PC-9 (cell line): ENCODE measurements around the gene ZNF844.

ENCODE experiments used
- CTCF ChIP-seq: fragments of 200-600 bp; sonication (generic); conservative IDR thresholded peaks from 2 replicates; pipeline ENCODE4 v1.6.1; 2017; ENCODE audit warnings: mixed run types, antibody characterized with exemption, mild to moderate bottlenecking, moderate library complexity
- EZH2 ChIP-seq: fragments of 200-600 bp; sonication (generic); IDR thresholded peaks from 2 replicates; pipeline ENCODE4 v1.8.0; 2017; ENCODE audit warnings: antibody characterized with exemption, low read depth

GRCh38 chr19:12055784-12056183, 8.7 kb upstream of the ZNF844 start:
- TF ChIP-seq CTCF (no peak), EZH2 (no peak)
